GM12874 (cell line): Measurements from ENCODE around the gene IQGAP1.

ENCODE experiments used
- TF ChIP-seq, protein P1 (sequence below): IDR thresholded peaks from 2 replicates; pipeline ENCODE4 v1.5.1; 2011; ENCODE audit warnings: low read depth, mild to moderate bottlenecking, control low read depth, low read length, moderate library complexity; ENCODE audit not compliant: insufficient read depth

Gene IQGAP1

GRCh38 chr15:90394748-90395442, 6.9 kb downstream of the IQGAP1 start:
- TF ChIP-seq, protein P1, sequence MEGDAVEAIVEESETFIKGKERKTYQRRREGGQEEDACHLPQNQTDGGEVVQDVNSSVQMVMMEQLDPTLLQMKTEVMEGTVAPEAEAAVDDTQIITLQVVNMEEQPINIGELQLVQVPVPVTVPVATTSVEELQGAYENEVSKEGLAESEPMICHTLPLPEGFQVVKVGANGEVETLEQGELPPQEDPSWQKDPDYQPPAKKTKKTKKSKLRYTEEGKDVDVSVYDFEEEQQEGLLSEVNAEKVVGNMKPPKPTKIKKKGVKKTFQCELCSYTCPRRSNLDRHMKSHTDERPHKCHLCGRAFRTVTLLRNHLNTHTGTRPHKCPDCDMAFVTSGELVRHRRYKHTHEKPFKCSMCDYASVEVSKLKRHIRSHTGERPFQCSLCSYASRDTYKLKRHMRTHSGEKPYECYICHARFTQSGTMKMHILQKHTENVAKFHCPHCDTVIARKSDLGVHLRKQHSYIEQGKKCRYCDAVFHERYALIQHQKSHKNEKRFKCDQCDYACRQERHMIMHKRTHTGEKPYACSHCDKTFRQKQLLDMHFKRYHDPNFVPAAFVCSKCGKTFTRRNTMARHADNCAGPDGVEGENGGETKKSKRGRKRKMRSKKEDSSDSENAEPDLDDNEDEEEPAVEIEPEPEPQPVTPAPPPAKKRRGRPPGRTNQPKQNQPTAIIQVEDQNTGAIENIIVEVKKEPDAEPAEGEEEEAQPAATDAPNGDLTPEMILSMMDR = no peak

DNA sequence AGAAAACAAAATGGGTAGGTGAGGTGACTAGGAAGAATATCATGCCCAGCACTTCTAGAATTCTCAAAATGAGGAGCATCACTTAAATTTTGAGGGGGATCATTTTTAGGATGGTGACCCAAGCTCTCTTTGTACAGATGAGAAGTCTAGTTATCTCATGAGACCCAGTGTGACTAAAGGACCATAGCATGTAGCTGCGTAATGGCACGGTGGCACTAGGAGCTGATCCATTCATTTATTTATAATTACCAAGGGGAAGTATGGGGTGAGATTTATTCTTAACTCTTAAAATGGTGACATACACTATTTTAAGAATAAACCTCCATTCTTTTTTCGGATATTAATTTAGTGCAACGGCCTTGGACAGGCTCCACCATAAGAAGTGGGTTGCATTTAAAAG, 8.3 kb downstream of the IQGAP1 start:
- TF ChIP-seq, protein P1 = no peak

DNA sequence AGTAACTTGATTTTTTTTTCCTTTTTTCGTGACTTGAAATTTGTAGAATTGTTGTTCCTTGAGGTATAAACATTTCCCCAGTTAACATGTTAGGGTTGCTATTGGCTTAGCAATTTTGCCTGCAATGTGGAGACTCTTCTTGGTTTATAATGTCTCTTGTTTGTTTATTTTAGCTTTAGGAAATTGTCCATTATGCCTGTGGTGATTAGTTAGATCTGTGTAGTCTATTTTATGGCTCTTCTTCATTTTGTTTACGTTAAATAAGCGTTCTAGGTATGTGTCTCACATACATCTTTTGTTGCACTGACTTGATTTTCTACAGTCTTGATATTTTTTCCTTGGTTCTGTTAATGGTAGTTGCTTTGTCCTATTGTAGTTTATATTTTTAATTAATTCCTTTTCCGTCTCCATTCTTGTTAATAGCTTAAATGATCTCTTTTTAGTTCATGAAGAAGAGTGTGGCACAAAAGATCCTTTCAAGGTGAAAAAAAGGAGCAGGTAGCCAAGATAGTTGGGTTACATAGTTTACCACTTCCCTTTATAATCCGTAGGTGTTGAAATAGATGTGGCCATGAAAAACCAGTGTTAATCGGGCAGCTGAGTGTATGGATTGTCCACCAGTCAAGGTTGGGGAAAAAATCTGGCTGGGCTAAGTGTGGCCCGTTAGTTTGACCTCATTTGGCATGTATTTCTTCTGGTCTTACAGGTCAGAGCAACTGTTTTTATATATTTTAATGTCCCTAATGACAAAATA, 12.1 kb downstream of the IQGAP1 start:
- TF ChIP-seq, protein P1 = no peak

- TF ChIP-seq, protein P1 = no peak
Observed at GRCh38 chr15:90400759-90401314, 12.8 kb downstream of the IQGAP1 start.

DNA sequence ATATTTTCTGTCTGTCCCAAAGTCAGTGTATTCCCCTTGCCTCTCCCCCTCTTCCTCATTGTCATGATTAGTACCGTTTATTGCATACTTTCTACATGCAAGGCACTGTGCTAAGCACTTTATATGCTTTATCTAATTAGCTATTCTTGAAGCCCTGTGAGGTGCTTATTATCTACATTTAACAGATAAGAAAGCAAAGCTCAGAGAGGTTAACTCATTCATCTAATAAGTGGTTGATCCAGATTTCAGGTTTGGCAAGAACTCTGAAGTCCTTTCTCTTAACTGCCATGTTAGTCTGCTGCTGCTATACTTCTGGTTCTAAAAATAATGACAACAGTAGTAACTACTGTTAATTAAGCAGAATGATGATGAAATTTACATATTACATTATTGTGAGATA, 13.5 kb downstream of the IQGAP1 start:
- TF ChIP-seq, protein P1 = no peak

DNA sequence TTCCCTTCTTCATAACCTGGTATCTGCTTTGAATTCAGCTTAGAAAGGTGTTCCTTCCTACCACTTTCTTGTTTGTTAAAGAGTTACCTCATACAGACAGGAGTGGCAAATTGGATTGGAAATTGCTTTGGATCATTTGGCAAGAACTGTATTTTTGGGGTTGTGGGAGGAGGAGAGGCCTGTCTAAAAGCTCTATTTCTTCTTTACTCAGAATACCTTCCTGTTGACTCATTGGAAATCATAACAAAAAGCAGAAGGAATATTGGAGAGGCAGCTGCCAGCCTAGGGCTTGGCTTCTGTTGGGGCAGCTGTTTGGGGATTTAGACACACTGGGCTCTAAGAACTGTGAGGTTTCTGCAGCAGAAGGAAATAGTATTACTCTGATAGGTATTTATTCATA, 14.2 kb downstream of the IQGAP1 start:
- TF ChIP-seq, protein P1 = no peak

DNA sequence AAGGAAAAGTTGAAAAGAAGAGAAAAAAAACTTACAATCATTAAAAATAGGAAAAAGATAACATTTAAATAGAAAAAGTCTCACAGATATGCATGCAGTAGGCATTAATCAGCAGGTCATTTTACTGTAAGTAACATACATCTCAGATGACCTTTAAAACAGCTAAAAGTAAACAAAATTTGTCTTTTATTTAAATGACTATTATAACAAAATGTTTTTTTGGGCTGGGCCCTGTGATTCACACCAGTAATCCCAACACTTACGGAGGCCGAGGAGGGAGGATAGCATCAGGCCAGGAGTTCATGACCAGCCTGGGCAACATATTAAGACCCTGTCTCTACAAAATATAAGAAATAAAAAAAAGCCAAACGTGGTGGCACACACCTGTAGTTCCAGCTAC, 14.7 kb downstream of the IQGAP1 start:
- TF ChIP-seq, protein P1 = no peak
